HCT116 (cell line): ENCODE measurements around the gene REXO4. TPM values are rescaled to one million over a fixed set of nuclear protein-coding genes. Genes with fewer than 3 reads are reported as not detected.

ENCODE experiments used
- ATAC-seq: fragments of 200-7000 bp; cut with Tn5 transposase; 2 replicates; pipeline ENCODE4 v1.9.1; 2020; ENCODE audit warnings: mild to moderate bottlenecking, moderate library complexity
- BruUV-seq: library from RNA; stranded (reverse); fragments of 400-500 nt; replicated peaks from 2 replicates; lab custom pipeline; 2021; lab: Mats Ljungman, UMichigan
- CTCF ChIA-PET: fragments of 300-600 bp; sonication (Branson Sonifier 250); formaldehyde crosslinking; loops from one replicate; lab custom pipeline; 2021; ENCODE audit warnings: antibody characterized with exemption; lab: Charles Lee
- POLR2A ChIA-PET: fragments of 300-600, 350-600 bp; sonication (Branson Sonifier 250); formaldehyde crosslinking; loops from one replicate; lab custom pipeline; 2021; ENCODE audit warnings: antibody characterized with exemption; lab: Charles Lee
- RAD21 ChIA-PET, 2 experiments: fragments of 300-600 bp; sonication (Branson Sonifier 250); formaldehyde crosslinking; loops; one replicate each; lab custom pipeline; 2023; ENCODE audit warnings: low total read pairs in 2 of 2; ENCODE audit not compliant: uncharacterized antibody in 2 of 2, unreplicated experiment in 2 of 2, low non-redundant PET in 1 of 2; lab: Charles Lee
- DNase-seq: peaks from one replicate; pipeline ENCODE4 v3.0.0-alpha.2; 2010; ENCODE audit warnings: low read depth, low spot score
- H2AFZ ChIP-seq: fragments of 200-600 bp; shearing (Covaris generic), sonication (generic); 2 replicates; pipeline ENCODE4 v1.6.1; 2017; ENCODE audit warnings: low read depth, mixed run types, mixed read lengths, antibody characterized with exemption, low read length; ENCODE audit not compliant: poor library complexity, severe bottlenecking
- H3K27ac ChIP-seq: 2 replicates; pipeline ENCODE4 v1.5.1; 2012; ENCODE audit warnings: low read depth, low read length
- H3K27me3 ChIP-seq: fragments of 200-600 bp; sonication (generic); 2 replicates; pipeline ENCODE4 v1.6.1; 2016; ENCODE audit warnings: mixed run types, low read length, mixed read lengths; ENCODE audit not compliant: insufficient read depth
- H3K36me3 ChIP-seq, 2 experiments: fragments of 200-500 bp in 1 of 2; fragments of 200-600 bp in 1 of 2; sonication (Bioruptor generic) in 1 of 2; sonication (generic) in 1 of 2; 2 replicates each; pipeline versions ENCODE4 v1.5.1 to v1.6.1; 2014 to 2016; ENCODE audit warnings: low read length in 2 of 2, inconsistent platforms in 1 of 2, mixed read lengths in 1 of 2, mixed run types in 1 of 2; ENCODE audit not compliant: insufficient read depth in 2 of 2, control insufficient read depth in 1 of 2
- H3K4me1 ChIP-seq, 2 experiments: fragments of 200-600 bp in 1 of 2; sonication (generic) in 1 of 2; 2 replicates each; pipeline versions ENCODE4 v1.5.1 to v1.6.1; 2012 to 2017; ENCODE audit warnings: low read length in 2 of 2, inconsistent platforms in 1 of 2, mild to moderate bottlenecking in 1 of 2, mixed read lengths in 1 of 2, mixed run types in 1 of 2, moderate library complexity in 1 of 2; ENCODE audit not compliant: insufficient read depth in 2 of 2, control insufficient read depth in 1 of 2
- H3K4me2 ChIP-seq: fragments of 200-600 bp; sonication (generic); 2 replicates; pipeline ENCODE4 v1.6.1; 2017; ENCODE audit warnings: mixed run types, low read length, mixed read lengths
- H3K4me3 ChIP-seq, 2 experiments: fragments of 200-600 bp in 1 of 2; sonication (generic) in 1 of 2; replicated peaks in 1 of 2; 2 replicates each; pipeline ENCODE4 v1.5.1; 2011 to 2016; ENCODE audit warnings: low read length in 2 of 2, control low read depth in 1 of 2, low read depth in 1 of 2, mild to moderate bottlenecking in 1 of 2, mixed read lengths in 1 of 2, mixed run types in 1 of 2
- H3K79me2 ChIP-seq: fragments of 200-600 bp; sonication (generic); 2 replicates; pipeline ENCODE4 v1.6.1; 2017; ENCODE audit warnings: mild to moderate bottlenecking, mixed run types, low read length, moderate library complexity, mixed read lengths; ENCODE audit not compliant: insufficient read depth
- H3K9ac ChIP-seq: fragments of 200-600 bp; sonication (generic); 2 replicates; pipeline ENCODE4 v1.6.1; 2016; ENCODE audit warnings: low read length, mixed read lengths
- H3K9me2 ChIP-seq: fragments of 200-600 bp; sonication (generic), shearing (Covaris generic); 2 replicates; pipeline ENCODE4 v1.6.1; 2017; ENCODE audit warnings: mixed run types, mild to moderate bottlenecking, moderate library complexity; ENCODE audit not compliant: insufficient read depth
- H3K9me3 ChIP-seq, 2 experiments: fragments of 200-500 bp in 1 of 2; fragments of 200-600 bp in 1 of 2; sonication (Bioruptor generic) in 1 of 2; sonication (generic) in 1 of 2; 2 replicates each; pipeline ENCODE4 v1.6.1; 2014 to 2017; ENCODE audit warnings: low read length in 2 of 2, mixed read lengths in 2 of 2, inconsistent platforms in 1 of 2, low read depth in 1 of 2, mild to moderate bottlenecking in 1 of 2, mixed run types in 1 of 2, moderate library complexity in 1 of 2; ENCODE audit not compliant: control insufficient read depth in 1 of 2, insufficient read depth in 1 of 2
- H4K20me1 ChIP-seq: fragments of 200-600 bp; sonication (generic), shearing (Covaris generic); 2 replicates; pipeline ENCODE4 v1.6.1; 2017; ENCODE audit warnings: mixed run types, mild to moderate bottlenecking, moderate library complexity; ENCODE audit not compliant: insufficient read depth
- ATF3 ChIP-seq: IDR thresholded peaks from 2 replicates; pipeline ENCODE4 v1.6.1; 2012
- CBX3 ChIP-seq: IDR thresholded peaks from 2 replicates; pipeline ENCODE4 v1.6.1; 2012; ENCODE audit warnings: low read depth
- CTCF ChIP-seq, 3 experiments: fragments of 200-600 bp in 1 of 3; sonication (generic) in 1 of 3; IDR thresholded peaks in 2 of 3; conservative IDR thresholded peaks in 1 of 3; 2 replicates each; pipeline ENCODE4 v1.5.1; 2012 to 2017; ENCODE audit warnings: low read depth in 2 of 3, low read length in 2 of 3, antibody characterized with exemption in 1 of 3, borderline replicate concordance in 1 of 3, control low read depth in 1 of 3, mild to moderate bottlenecking in 1 of 3, mixed read lengths in 1 of 3, mixed run types in 1 of 3, moderate library complexity in 1 of 3; ENCODE audit not compliant: insufficient read depth in 1 of 3
- EGR1 ChIP-seq: IDR thresholded peaks from 2 replicates; pipeline ENCODE4 v1.6.1; 2012; ENCODE audit warnings: low read depth
- ELF1 ChIP-seq: IDR thresholded peaks from 2 replicates; pipeline ENCODE4 v1.6.1; 2012; ENCODE audit warnings: low read depth, borderline replicate concordance
- FOSL1 ChIP-seq: IDR thresholded peaks from 2 replicates; pipeline ENCODE4 v1.6.1; 2012; ENCODE audit warnings: low read depth
- POLR2AphosphoS5 ChIP-seq: IDR thresholded peaks from 2 replicates; pipeline ENCODE4 v1.6.1; 2011; ENCODE audit warnings: mild to moderate bottlenecking, low read depth, low read length, moderate library complexity
- RAD21 ChIP-seq: IDR thresholded peaks from 2 replicates; pipeline ENCODE4 v1.6.1; 2012; ENCODE audit warnings: low read depth, mild to moderate bottlenecking
- REST ChIP-seq: IDR thresholded peaks from 2 replicates; pipeline ENCODE4 v1.6.1; 2012; ENCODE audit warnings: low read depth
- SIN3A ChIP-seq: IDR thresholded peaks from 2 replicates; pipeline ENCODE4 v1.6.1; 2012; ENCODE audit warnings: low read depth
- SP1 ChIP-seq: IDR thresholded peaks from 2 replicates; pipeline ENCODE4 v1.6.1; 2012; ENCODE audit warnings: low read depth
- SRF ChIP-seq: IDR thresholded peaks from 2 replicates; pipeline ENCODE4 v1.6.1; 2012; ENCODE audit warnings: low read depth
- YY1 ChIP-seq: IDR thresholded peaks from 2 replicates; pipeline ENCODE4 v1.6.1; 2011; ENCODE audit warnings: low read length, low read depth, moderate library complexity, mild to moderate bottlenecking; ENCODE audit not compliant: insufficient replicate concordance; ENCODE audit errors: extremely low read depth
- ZNF274 ChIP-seq: fragments of 200-500 bp; sonication (Bioruptor generic); IDR thresholded peaks from 2 replicates; pipeline ENCODE4 v1.6.1; 2014; ENCODE audit warnings: mild to moderate bottlenecking, low read depth, low read length, inconsistent platforms
- intact Hi-C: fragments of 100-400 bp; cut with micrococcal nuclease; formaldehyde crosslinking; loops from 2 replicates; pipeline ENCODE4 v1.10.0; 2022
- total RNA-seq: library from RNA; stranded (reverse); gene quantifications from one replicate; pipeline ENCODE4 v1.2.1, GENCODE V29; 2021; ENCODE audit not compliant: unreplicated experiment

The REXO4 gene
- total RNA-seq, 1 experiment from 2014 or later = 24.6 TPM

- peak overlapping the region; percentile 82 for H3K4me2 ChIP-seq
- intact Hi-C loops = loop anchor here (5.0 kb wide), 1 partner anchor 43 kb away; no protein-coding TSS in a partner anchor
- H3K4me3 ChIP-seq = peak overlapping the region; percentile 96 to 98
- BruUV-seq = no TSS peak
- H3K4me1 ChIP-seq = peaks cover 7 to 28% of the 10 kb centered on the region in 2 experiments; a peak in 3 of 4 replicates
- RAD21 ChIA-PET = no interaction called here
- CTCF ChIA-PET = interaction anchor here (1.4 kb wide), 1 partner anchor 11 kb away, joined by 3 read pairs; no protein-coding TSS in a partner anchor
- H3K79me2 ChIP-seq = peaks cover 38% of the 10 kb centered on the region
- no peaks in the 10 kb centered on the region for H3K9me2 ChIP-seq
- no peaks in the 10 kb centered on the region for H3K9me3 ChIP-seq
- ATAC-seq (no peak), DNase-seq (no peak)
- H3K27me3 ChIP-seq = no peaks in the 10 kb centered on the region
- peaks cover 10 to 26% of the 10 kb centered on the region in 2 experiments; a peak in 2 of 4 replicates for H3K36me3 ChIP-seq
- H4K20me1 ChIP-seq = no peaks in the 10 kb centered on the region
- peak overlapping the region; percentile 83 for H3K27ac ChIP-seq
- peak overlapping the region; percentile 93 for H3K9ac ChIP-seq
- H2AFZ ChIP-seq = no peak overlapping the region
- peak; percentile 58 for TF ChIP-seq YY1
- TF ChIP-seq FOSL1 = no peak
- no peak for TF ChIP-seq REST
- TF ChIP-seq ZNF274 = no peak
- peak; percentile 59 for TF ChIP-seq POLR2AphosphoS5
- no peak for TF ChIP-seq RAD21
- TF ChIP-seq SP1 = no peak
- TF ChIP-seq EGR1 = no peak
- TF ChIP-seq CTCF (IDR thresholded peaks at IDR 0.05 in 2 of 3, conservative IDR thresholded peaks at IDR 0.05 in 1 of 3; ENCODE audit: borderline replicate concordance in 1 of 3, insufficient read depth in 1 of 3, low read depth in 2 of 3, low read length in 2 of 3) = no peak
- no peak for TF ChIP-seq SIN3A
- TF ChIP-seq SRF = no peak
- TF ChIP-seq CBX3 = no peak
- no peak for TF ChIP-seq ELF1
- no peak for TF ChIP-seq ATF3
- POLR2A ChIA-PET = interaction anchor here (0.6 to 1.6 kb wide), 2 partner anchors 40 to 1116 kb away, joined by 6 to 8 read pairs; partner anchors contain the start of gene CACFD1
Observed at GRCh38 chr9:133419005-133419404, 1.2 kb upstream of the REXO4 start.
